IPS DF 6.9 (cell line): Measurements from ENCODE around the gene RPL41.
"Not testable (repeated sequence)": the region's sequence is repeated elsewhere in the genome, so short reads cannot be mapped to it uniquely, and the experiment has no call there.

Experiments used
- DNase-seq: peaks from one replicate; pipeline ENCODE4 v3.0.0-alpha.2; 2013; ENCODE audit warnings: low read depth, low spot score
- H3K27ac ChIP-seq: one replicate; pipeline ENCODE4 v1.5.1; 2013; ENCODE audit warnings: low read length, control low read depth
- H3K27me3 ChIP-seq: 2 replicates; pipeline ENCODE4 v1.6.1; 2013; ENCODE audit warnings: mild to moderate bottlenecking, low read length; ENCODE audit not compliant: control insufficient read depth, insufficient read depth
- H3K36me3 ChIP-seq: 2 replicates; pipeline ENCODE4 v1.6.1; 2013; ENCODE audit warnings: low read length; ENCODE audit not compliant: control insufficient read depth, insufficient read depth
- H3K4me1 ChIP-seq: 2 replicates; pipeline ENCODE4 v1.6.1; 2013; ENCODE audit warnings: low read length; ENCODE audit not compliant: control insufficient read depth, insufficient read depth
- H3K4me3 ChIP-seq: 2 replicates; pipeline ENCODE4 v1.5.1; 2013; ENCODE audit warnings: mild to moderate bottlenecking, low read length
- H3K9me3 ChIP-seq: 2 replicates; pipeline ENCODE4 v1.6.1; 2013; ENCODE audit warnings: low read length, inconsistent platforms; ENCODE audit not compliant: control insufficient read depth, insufficient read depth
- whole genome bisulfite sequencing: extraction: QIAGEN DNeasy Blood & Tissue Kit; methylation state at CpG from one replicate; pipeline ENCODE4 v1.1.7; 2013; ENCODE audit warnings: mixed read lengths, missing lambda C conversion rate; ENCODE audit not compliant: insufficient read length, insufficient coverage; 5-methylcytosine and 5-hydroxymethylcytosine counted together

The RPL41 gene

DNA sequence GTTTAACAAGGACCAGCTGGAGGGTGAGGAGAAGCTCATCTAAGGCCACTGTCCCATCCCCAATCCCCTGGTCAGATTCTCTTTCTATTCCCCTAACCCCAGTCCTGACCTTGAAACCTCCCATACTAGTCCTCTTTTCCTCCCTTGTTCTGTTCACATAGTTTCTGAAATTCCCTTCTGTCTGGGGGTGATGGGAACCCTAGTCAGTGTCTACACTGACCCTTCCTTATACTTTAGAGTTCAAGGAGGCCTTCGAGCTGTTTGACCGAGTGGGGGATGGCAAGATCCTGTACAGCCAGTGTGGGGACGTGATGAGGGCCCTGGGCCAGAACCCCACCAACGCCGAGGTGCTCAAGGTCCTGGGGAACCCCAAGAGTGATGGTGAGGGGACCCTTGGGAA is 38.4 kb downstream of the RPL41 start:
- Histone ChIP-seq H3K27ac (no peak overlapping the region), H3K4me3 (no peak overlapping the region), H3K9me3 (no peaks in the 10 kb centered on the region), H3K27me3 (no peaks in the 10 kb centered on the region), H3K36me3 (peaks cover 7% of the 10 kb centered on the region; the same call in 1 of the 2 replicates), H3K4me1 (no peaks in the 10 kb centered on the region; the same call in 1 of the 2 replicates)
- no CpG with 5 or more reads among the region's 5 CpGs for WGBS
- DNase-seq: no peak

DNA sequence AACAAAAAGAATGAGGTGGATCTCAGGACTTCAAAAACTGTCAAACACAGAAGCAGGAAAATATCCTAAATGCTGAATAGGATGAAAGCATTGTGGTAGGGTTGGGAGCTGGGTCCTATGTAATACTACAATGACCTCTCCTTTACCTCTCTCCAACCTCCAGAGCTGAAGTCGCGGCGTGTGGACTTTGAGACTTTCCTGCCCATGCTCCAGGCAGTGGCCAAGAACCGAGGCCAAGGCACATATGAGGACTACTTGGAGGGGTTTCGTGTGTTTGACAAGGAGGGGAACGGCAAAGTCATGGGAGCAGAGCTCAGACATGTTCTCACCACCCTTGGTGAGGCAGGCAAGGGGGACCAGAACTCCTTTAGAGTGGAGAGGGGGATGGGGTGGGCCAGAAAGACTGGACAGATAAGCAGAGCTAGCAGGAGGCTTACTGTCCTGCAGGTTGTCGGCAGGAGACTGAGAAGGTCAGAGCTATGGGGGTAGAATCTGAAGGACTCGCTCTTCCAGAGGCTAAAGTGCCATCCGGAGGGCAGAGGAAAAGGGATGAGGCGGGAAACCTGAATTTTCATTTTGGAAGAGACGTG is 38.9 kb downstream of the RPL41 start:
- no peak for DNase-seq
- peaks cover 4% of the 10 kb centered on the region for H3K4me1 ChIP-seq
- peaks cover 13% of the 10 kb centered on the region; the same call in 1 of the 2 replicates for H3K36me3 ChIP-seq
- H3K27ac ChIP-seq: no peak overlapping the region
- WGBS: no CpG with 5 or more reads among the region's 11 CpGs
- no peak overlapping the region for H3K4me3 ChIP-seq
- H3K27me3 ChIP-seq: no peaks in the 10 kb centered on the region
- H3K9me3 ChIP-seq: no peaks in the 10 kb centered on the region

DNA sequence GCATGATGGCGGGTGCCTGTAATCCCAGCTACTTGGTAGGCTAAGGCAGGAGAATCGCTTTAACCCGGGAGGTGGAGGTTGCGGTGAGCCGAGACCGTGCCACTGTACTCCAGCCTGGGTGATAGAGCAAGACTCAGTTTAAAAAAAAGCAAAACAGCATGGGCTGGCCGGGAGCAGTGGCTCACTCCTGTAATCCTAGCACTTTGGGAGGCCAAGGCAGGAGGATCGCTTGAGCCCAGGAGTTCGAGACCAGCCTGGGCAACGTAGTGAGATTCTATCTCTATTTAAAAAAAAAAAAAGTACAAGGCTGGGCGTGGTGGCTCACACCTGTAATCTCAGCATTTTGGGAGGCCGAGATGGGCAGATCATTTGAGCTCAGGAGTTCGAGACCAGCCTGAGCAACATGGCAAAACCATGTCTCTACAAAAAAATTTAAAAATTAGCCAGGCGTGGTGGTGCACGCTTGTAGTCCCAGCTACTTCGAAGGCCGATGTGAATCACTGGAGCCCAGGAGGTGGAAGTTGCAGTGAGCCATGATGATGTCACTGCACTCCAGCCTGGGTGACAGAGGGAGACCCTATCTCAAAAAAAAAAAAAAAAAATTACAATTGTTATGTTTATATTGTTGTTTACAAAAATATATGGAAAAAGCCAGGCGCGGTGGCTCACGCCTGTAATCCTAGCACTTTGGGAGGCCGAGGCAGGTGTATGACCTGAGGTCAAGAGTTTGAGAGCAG is 40.2 kb downstream of the RPL41 start:
- H3K9me3 ChIP-seq, H3K27me3 ChIP-seq, H3K4me1 ChIP-seq, DNase-seq, H3K4me3 ChIP-seq, H3K27ac ChIP-seq: not testable (repeated sequence)
- H3K36me3 ChIP-seq: peaks cover 25% of the 10 kb centered on the region
- WGBS: no CpG with 5 or more reads among the region's 21 CpGs

DNA sequence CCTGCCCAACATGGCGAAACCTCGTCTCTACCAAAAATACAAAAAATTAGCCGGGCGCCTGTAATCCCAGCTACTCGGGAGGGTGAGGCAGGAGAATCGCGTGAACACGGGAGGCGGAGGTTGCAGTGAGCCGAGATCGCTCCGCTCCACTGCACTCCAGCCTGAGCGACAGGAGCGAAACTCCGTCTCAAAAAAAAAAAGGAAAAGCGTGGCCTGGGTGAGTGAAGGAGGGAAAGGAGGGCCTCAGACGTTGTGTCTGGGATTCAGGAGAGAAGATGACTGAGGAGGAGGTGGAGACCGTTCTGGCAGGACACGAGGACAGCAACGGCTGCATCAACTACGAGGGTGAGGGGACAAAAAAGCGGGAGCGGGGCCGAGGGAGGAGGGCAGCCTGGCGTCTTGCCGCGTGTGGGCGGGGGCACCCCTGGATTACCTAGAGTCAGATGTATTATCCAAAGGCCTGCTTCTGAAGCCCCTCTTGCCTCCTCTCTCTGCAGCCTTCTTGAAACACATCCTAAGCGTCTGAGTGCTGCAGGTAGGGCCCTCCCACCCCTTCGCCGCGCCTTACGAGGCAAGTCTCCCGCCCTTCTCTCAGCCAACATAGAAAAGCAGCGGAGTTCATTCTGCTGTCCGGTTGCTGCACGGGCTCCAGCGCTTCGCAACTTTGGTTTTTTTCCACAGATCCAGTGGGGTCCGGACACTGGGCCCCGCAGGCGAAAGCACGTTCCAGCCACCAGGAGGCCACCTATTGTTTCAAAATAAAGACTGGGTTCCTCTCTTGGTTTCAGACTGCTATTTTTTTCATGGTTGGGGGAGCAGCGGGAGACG is 41.0 kb downstream of the RPL41 start:
- H3K4me3 ChIP-seq: peak overlapping the region; percentile 10; the same call in 1 of the 2 replicates
- H3K27ac ChIP-seq: no peak overlapping the region
- H3K9me3 ChIP-seq: no peaks in the 10 kb centered on the region
- no peaks in the 10 kb centered on the region for H3K27me3 ChIP-seq
- no CpG with 5 or more reads among the region's 45 CpGs for WGBS
- H3K36me3 ChIP-seq: peaks cover 31% of the 10 kb centered on the region
- no peak for DNase-seq
- H3K4me1 ChIP-seq: peaks cover 5% of the 10 kb centered on the region

DNA sequence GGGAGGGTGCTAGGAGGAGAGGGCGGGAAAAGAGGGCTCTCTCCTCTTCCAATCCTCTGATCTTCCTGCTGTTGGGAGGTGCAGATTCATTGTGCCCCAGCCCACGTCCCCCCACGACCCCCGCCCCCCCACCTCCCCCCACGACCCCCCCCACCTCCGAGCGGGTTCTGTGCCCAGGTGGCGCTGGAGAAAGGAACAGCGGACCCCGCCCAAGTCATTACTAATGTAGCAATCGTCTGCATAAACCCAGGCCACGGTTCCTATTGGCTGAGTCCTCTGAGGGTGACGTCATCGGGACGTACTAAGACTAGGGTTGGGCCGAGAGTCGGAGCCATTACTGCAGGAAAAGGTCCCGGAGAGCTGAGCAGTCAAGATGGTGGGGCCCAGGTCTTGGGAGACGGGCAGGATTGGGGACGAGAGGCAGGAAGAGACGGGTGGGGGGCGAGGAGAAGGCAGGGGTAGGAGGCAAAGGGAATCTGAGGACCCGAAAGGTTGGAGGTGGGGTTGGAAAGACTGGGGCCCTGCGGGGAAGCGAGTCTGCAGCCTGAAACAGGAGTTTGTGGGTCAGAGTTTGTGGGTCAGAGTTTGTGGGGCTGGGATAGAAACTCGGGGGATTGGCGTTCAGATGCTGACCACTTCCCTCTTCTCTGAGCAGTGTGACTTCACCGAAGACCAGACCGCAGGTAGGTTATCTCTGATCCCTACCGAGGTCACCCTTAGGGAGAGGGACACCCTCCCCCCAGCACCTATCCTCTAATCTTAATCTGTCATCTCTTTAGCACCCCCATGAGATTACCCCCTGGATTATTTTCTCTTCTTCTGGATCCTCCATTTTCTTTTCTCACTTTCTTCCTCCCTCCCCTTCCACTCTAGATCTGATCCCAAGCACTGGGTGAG is 41.8 kb downstream of the RPL41 start, which contains the start of gene MYL6:
Gene MYL6, plus strand, starts transcription at position 331 of the 897 bp plus-strand sequence. Its CDS starts 43 bp downstream, at position 374.
- H3K27ac ChIP-seq: no peak within 1 kb of the TSS
- H3K27me3 ChIP-seq: no peaks in the 10 kb centered on the region
- no peaks in the 10 kb centered on the region for H3K9me3 ChIP-seq
- H3K4me1 ChIP-seq: peaks cover 5% of the 10 kb centered on the region
- H3K4me3 ChIP-seq: peak within 1 kb of the TSS; percentile 57; the same call in 1 of the 2 replicates
- WGBS: no CpG with 5 or more reads among the region's 30 CpGs
- DNase-seq: peak; percentile 99
- H3K36me3 ChIP-seq: peaks cover 36% of the 10 kb centered on the region

DNA sequence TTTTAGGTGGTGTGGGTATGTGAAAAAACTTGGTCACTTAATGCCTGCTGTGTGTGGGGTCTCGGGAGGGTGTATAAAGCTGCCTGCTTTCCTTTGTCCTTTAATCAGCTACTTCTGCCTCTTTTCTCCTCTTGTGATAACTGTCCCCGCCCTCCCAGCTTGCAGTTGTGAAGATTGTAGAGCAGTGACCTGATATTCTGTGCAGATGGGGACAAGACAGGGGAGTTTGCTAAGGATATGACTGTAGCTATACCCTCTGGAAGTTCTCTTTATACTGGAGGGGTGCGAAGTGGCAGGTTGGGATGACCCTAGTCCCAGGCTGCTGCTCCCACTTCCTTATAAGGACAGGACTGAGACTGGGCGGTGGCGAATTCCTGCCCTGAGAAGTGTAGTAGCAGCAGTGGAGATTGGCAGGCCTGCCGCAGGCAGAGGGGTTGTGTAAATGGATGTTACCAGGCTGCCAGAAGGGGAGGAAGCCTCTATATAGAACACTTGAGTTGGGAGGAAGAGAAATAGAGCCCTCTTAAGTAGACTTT is 42.6 kb downstream of the RPL41 start:
- no peaks in the 10 kb centered on the region for H3K27me3 ChIP-seq
- peaks cover 40% of the 10 kb centered on the region for H3K36me3 ChIP-seq
- WGBS: no CpG with 5 or more reads among the region's 6 CpGs
- peak; percentile 45 for DNase-seq
- peaks cover 7% of the 10 kb centered on the region for H3K4me1 ChIP-seq
- H3K4me3 ChIP-seq: peak overlapping the region; percentile 57; the same call in 1 of the 2 replicates
- no peaks in the 10 kb centered on the region for H3K9me3 ChIP-seq
- no peak overlapping the region for H3K27ac ChIP-seq

DNA sequence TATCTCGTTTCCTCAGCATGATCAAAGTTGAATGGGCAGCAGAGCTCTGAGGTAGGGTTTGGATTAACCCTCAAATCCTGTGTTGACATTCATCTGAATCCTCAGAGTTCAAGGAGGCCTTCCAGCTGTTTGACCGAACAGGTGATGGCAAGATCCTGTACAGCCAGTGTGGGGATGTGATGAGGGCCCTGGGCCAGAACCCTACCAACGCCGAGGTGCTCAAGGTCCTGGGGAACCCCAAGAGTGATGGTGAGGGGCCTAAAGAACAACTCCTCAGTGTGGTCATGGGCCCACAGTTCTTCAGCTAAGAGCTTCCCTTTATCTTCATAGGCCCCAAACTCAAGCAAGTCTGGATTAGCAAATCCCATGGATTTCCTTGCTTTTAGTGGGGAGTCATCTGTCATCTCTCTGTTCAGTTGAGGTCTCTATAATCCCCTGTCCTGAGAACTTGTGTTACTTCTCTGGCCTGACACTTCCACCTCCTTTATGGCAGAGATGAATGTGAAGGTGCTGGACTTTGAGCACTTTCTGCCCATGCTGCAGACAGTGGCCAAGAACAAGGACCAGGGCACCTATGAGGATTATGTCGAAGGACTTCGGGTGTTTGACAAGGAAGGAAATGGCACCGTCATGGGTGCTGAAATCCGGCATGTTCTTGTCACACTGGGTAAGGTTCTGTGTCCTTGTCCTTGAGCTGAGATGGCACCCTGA is 43.2 kb downstream of the RPL41 start:
- H3K27ac ChIP-seq: no peak overlapping the region
- peak overlapping the region; percentile 57; the same call in 1 of the 2 replicates for H3K4me3 ChIP-seq
- H3K4me1 ChIP-seq: peaks cover 7% of the 10 kb centered on the region
- WGBS: no CpG with 5 or more reads among the region's 8 CpGs
- H3K27me3 ChIP-seq: no peaks in the 10 kb centered on the region
- H3K36me3 ChIP-seq: peaks cover 46% of the 10 kb centered on the region
- no peak for DNase-seq
- no peaks in the 10 kb centered on the region for H3K9me3 ChIP-seq

DNA sequence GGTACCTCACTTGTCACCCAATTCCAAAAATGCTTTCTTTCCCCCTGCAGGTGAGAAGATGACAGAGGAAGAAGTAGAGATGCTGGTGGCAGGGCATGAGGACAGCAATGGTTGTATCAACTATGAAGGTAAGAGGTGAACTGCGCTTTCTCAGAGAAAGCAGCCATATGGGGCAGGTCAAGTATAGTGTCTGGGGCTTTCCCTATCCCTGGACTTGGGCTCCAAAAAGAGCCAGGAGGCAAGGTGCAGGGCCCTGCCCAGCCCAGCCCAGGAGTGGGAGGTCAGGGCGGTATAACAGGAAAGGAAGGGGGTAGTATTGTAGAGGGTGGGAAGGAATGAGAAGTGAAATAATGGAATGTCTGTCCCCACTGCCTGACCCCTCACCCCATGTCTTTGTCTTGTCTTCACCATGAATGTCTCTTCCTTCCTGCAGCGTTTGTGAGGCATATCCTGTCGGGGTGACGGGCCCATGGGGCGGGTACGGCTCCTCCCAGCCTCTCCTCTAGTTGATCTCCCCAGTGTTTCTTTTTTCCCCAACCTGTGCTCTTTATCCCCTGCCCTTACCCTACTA is 43.8 kb downstream of the RPL41 start:
- Histone ChIP-seq H3K9me3 (no peaks in the 10 kb centered on the region), H3K27ac (no peak overlapping the region), H3K4me1 (peaks cover 7% of the 10 kb centered on the region), H3K36me3 (peaks cover 45% of the 10 kb centered on the region), H3K27me3 (no peaks in the 10 kb centered on the region), H3K4me3 (no peak overlapping the region)
- no CpG with 5 or more reads among the region's 7 CpGs for WGBS
- DNase-seq: no peak
